ENCODE data around the gene TMEM145. TPM values are rescaled to one million over a fixed set of nuclear protein-coding genes. Genes with fewer than 3 reads are reported as not detected.

Gene TMEM145
- total and polyA plus RNA-seq, 9 of the 15 experiments (the other 6 are each of a cell fraction or from before 2014, with no cell fraction given), result 0.80 to 5.5 (median 1.9) TPM; not detected in 3

DNA sequence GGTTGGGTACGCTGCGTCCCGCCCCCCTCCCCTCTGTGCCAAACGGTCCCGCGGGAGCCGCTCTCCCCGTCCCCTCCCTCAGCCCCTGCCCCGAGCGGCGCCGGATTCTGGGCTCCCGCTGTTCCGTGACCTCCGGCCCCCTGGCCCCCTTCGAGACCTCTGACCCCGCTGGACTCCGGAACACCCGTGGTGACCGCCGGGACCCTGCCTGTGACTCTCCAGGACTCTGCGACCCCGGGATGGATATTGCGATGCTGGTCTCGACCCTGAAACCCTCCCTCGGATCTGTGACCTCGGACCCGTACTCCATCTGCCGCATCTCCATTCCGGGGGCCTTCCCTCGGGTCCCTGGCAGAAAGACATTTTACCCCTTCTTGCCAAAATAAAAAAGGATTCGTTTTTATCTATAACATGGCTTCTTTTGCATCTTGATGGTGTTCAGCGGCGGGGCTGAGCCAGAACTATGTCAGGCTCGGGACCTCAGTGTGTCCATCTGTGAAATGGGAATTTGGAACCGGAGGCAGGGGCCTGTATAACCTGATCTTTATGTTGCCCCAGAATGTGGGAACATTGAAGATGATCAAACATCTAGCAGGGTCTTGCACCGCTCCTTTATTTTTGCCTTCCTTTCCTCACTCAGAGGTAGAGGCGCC, 11.7 kb downstream of the TMEM145 start:
- POLR2A ChIA-PET, result no interaction called here
- H3K9ac ChIP-seq (ENCODE audit: insufficient read depth in 1 of 2, low read depth in 2 of 2, low read length in 2 of 2), result peak overlapping the region in 1 of 2 experiments; percentile 49; a peak in 3 of 4 replicates
- no peak for FAIRE-seq
- no peak for TF ChIP-seq ZNF778 (CRISPR knock-in tag; IDR thresholded peaks at IDR 0.05)
- TF ChIP-seq, protein P1, sequence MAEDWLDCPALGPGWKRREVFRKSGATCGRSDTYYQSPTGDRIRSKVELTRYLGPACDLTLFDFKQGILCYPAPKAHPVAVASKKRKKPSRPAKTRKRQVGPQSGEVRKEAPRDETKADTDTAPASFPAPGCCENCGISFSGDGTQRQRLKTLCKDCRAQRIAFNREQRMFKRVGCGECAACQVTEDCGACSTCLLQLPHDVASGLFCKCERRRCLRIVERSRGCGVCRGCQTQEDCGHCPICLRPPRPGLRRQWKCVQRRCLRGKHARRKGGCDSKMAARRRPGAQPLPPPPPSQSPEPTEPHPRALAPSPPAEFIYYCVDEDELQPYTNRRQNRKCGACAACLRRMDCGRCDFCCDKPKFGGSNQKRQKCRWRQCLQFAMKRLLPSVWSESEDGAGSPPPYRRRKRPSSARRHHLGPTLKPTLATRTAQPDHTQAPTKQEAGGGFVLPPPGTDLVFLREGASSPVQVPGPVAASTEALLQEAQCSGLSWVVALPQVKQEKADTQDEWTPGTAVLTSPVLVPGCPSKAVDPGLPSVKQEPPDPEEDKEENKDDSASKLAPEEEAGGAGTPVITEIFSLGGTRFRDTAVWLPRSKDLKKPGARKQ (CRISPR knock-in tag; IDR thresholded peaks at IDR 0.05), result peak; percentile 83; the same call in 1 of the 2 replicates
- TF ChIP-seq ZNF696 (CRISPR knock-in tag; conservative IDR thresholded peaks at IDR 0.05), result no peak
- TF ChIP-seq DNMT1 (IDR thresholded peaks at IDR 0.05), result no peak
- no peak for TF ChIP-seq PHB (CRISPR knock-in tag; IDR thresholded peaks at IDR 0.05)
- TF ChIP-seq MECOM (CRISPR knock-in tag; IDR thresholded peaks at IDR 0.05), result no peak
- TF ChIP-seq ZNF197 (CRISPR knock-in tag; IDR thresholded peaks at IDR 0.05; ENCODE audit: low read depth), result no peak
- TF ChIP-seq, protein P2, sequence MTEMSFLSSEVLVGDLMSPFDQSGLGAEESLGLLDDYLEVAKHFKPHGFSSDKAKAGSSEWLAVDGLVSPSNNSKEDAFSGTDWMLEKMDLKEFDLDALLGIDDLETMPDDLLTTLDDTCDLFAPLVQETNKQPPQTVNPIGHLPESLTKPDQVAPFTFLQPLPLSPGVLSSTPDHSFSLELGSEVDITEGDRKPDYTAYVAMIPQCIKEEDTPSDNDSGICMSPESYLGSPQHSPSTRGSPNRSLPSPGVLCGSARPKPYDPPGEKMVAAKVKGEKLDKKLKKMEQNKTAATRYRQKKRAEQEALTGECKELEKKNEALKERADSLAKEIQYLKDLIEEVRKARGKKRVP (CRISPR knock-in tag; IDR thresholded peaks at IDR 0.05), result no peak
- TF ChIP-seq ELF2 (CRISPR knock-in tag; IDR thresholded peaks at IDR 0.05), result no peak
- no peak for TF ChIP-seq GTF2A2 (tag; IDR thresholded peaks at IDR 0.05)
- TF ChIP-seq, protein P3, sequence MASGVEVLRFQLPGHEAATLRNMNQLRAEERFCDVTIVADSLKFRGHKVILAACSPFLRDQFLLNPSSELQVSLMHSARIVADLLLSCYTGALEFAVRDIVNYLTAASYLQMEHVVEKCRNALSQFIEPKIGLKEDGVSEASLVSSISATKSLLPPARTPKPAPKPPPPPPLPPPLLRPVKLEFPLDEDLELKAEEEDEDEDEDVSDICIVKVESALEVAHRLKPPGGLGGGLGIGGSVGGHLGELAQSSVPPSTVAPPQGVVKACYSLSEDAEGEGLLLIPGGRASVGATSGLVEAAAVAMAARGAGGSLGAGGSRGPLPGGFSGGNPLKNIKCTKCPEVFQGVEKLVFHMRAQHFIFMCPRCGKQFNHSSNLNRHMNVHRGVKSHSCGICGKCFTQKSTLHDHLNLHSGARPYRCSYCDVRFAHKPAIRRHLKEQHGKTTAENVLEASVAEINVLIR (CRISPR knock-in tag; IDR thresholded peaks at IDR 0.05), result no peak
- no peak for TF ChIP-seq BACH1 (tag; IDR thresholded peaks at IDR 0.05)
- TF ChIP-seq, protein P4, sequence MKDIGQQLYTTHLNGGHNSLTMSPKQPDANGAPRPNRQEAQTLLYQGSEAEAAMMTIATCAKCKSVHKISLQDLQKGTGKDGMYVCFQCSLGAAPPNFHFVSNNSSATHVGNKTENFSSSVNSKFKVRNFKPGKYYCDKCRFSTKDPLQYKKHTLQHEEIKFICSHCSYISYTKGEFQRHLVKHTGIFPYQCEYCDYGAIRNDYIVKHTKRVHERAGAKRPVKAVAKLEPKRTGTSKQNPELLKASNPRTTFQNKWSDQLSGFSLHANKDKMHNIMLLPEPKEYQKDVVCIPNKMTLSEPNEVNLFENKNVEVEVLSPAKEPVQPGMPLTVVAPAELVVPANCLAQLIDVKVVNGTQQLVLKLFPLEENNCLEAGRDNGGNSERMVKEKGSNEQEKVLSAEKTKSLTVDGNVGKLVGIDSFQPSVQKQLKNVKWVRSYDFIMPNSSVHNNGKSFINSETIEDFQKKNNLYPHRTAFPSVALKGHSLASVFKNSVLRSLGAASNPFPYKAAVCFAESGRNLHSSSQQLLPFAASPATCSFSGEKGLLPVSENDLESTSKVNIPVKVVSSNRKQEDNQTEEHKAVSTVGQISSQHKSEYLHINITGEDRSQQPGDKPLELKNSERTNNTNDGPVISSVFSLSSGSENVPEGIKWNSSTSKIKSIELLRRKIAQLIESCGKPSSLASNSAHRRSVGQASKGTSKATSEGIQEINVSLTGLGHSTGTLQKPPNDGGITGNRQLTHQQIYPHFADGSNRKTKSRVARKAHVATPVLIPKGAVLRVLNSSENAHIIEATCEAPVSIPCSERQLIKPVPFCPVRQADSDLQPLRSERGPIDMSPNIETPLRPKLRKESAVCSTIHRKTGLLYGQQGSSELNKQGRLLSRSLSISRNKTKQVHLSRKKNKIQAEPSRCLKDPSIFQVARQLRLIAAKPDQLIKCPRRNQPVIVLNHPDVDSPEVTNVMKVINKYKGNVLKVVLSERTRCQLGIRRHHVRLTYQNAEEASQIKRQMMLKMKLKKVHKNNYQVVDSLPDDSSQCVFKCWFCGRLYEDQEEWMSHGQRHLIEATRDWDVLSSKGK (CRISPR knock-in tag; IDR thresholded peaks at IDR 0.05), result no peak

More for the DNA sequence above, 11.7 kb downstream of the TMEM145 start:
- Histone ChIP-seq H3K27ac (ENCODE audit: extremely low read depth, low read depth, low read length) (no peak overlapping the region), H3K9me3 (replicated peaks; ENCODE audit: control insufficient read depth, insufficient read depth, low read depth, low read length) (no peaks in the 10 kb centered on the region), H3K27me3 (ENCODE audit: control insufficient read depth in 2 of 2, insufficient read depth in 2 of 2, low read length in 2 of 2) (peaks cover 0 to 2% of the 10 kb centered on the region in 2 experiments; a peak in 1 of 5 replicates), H3K79me2 (ENCODE audit: control insufficient read depth, insufficient read depth, low read length) (peaks cover 20% of the 10 kb centered on the region), H3K4me2 (ENCODE audit: insufficient read depth, low read length) (peak overlapping the region; percentile 54), H3K9me1 (ENCODE audit: control insufficient read depth, insufficient read depth, low read length) (no peaks in the 10 kb centered on the region), H3K4me3 (peak overlapping the region; percentile 99; the same call in 1 of the 2 replicates), H3K36me3 (ENCODE audit: control insufficient read depth, insufficient read depth, low read length) (no peaks in the 10 kb centered on the region), H4K20me1 (replicated peaks; ENCODE audit: control insufficient read depth, insufficient read depth, low read length) (no peaks in the 10 kb centered on the region; the same call in 1 of the 2 replicates), H3K4me1 (replicated peaks in 1 of 2; ENCODE audit: control insufficient read depth in 2 of 2, insufficient read depth in 2 of 2, low read length in 2 of 2) (peaks cover 8 to 27% of the 10 kb centered on the region in 2 experiments; a peak in 4 of 5 replicates), H2AFZ (ENCODE audit: low read depth, low read length) (peak overlapping the region; percentile 98)
- WGBS (ENCODE audit: insufficient coverage, low coverage, missing lambda C conversion rate), result 52% methylated on average over 18 of the region's 38 CpGs
- no TSS peak for BruUV-seq (replicated peaks)
- no peak for ATAC-seq
- intact Hi-C loops (cut with micrococcal nuclease), result loop anchor here (10.0 kb wide), 2 partner anchors 110 to 190 kb away; partner anchors contain the start of gene POU2F2
- CTCF ChIA-PET (ENCODE audit: low intra/inter-chr PET ratio), result interaction anchor here (0.7 to 1.6 kb wide), 5 partner anchors 12 to 216 kb away, joined by 3 to 8 read pairs (median 4); partner anchors contain the start of gene TMEM145
- DNase-seq (ENCODE audit: extremely low read depth in 1 of 4, low spot score in 3 of 4), result no peak
- in situ Hi-C loops (cut with MboI), result loop anchor here (10.0 kb wide), 1 partner anchor 190 kb away; the partner anchor contains the start of gene POU2F2

Measured in K562 (cell line).